IPS DF 19.7 (cell line): ENCODE data around the gene THAP3.
"Not testable (repeated sequence)": the region's sequence is repeated elsewhere in the genome, so short reads cannot be mapped to it uniquely, and the experiment has no call there.

ENCODE experiments used
- DNase-seq: peaks from one replicate; pipeline ENCODE4 v3.0.0-alpha.2; 2013; ENCODE audit warnings: low read depth, low spot score

THAP3 gene

GRCh38 chr1:6635161-6635909 lies 10.7 kb downstream of the THAP3 start:
- DNase-seq = no peak

- DNase-seq = no peak
Observed at GRCh38 chr1:6635910-6636760, 11.5 kb downstream of the THAP3 start.

- not testable (repeated sequence) for DNase-seq
Observed at GRCh38 chr1:6636778-6637177, 12.1 kb downstream of the THAP3 start.

- no peak for DNase-seq
Observed at GRCh38 chr1:6637770-6638169, 13.1 kb downstream of the THAP3 start.

GRCh38 chr1:6638226-6638625 lies 13.6 kb downstream of the THAP3 start:
- no peak for DNase-seq

- DNase-seq = not testable (repeated sequence)
Observed at GRCh38 chr1:6640867-6641266, 16.2 kb downstream of the THAP3 start.

- DNase-seq = no peak
Observed at GRCh38 chr1:6645018-6645417, 20.4 kb downstream of the THAP3 start.

- DNase-seq = no peak
Observed at GRCh38 chr1:6646499-6647148, 22.0 kb downstream of the THAP3 start.

GRCh38 chr1:6648556-6648955 lies 23.9 kb downstream of the THAP3 start:
- DNase-seq = no peak

GRCh38 chr1:6651909-6652308 lies 27.2 kb downstream of the THAP3 start:
- no peak for DNase-seq

GRCh38 chr1:6652986-6653385 lies 28.3 kb downstream of the THAP3 start:
- no peak for DNase-seq

GRCh38 chr1:6653436-6654290 lies 29.0 kb downstream of the THAP3 start:
- DNase-seq = no peak

GRCh38 chr1:6657138-6657537 lies 32.5 kb downstream of the THAP3 start:
- DNase-seq = no peak

GRCh38 chr1:6658359-6659060 lies 33.8 kb downstream of the THAP3 start:
- no peak for DNase-seq

GRCh38 chr1:6660415-6661049 lies 35.9 kb downstream of the THAP3 start:
- DNase-seq = no peak

- DNase-seq = not testable (repeated sequence)
Observed at GRCh38 chr1:6662468-6662867, 37.8 kb downstream of the THAP3 start.

GRCh38 chr1:6666696-6667095 lies 42.0 kb downstream of the THAP3 start:
- DNase-seq = no peak

GRCh38 chr1:6667139-6667538 lies 42.5 kb downstream of the THAP3 start:
- DNase-seq = no peak

- no peak for DNase-seq
Observed at GRCh38 chr1:6668503-6668902, 43.8 kb downstream of the THAP3 start.

- no peak for DNase-seq
Observed at GRCh38 chr1:6672558-6672957, 47.9 kb downstream of the THAP3 start.
